AG10803 (cell line): Measurements from ENCODE around the gene ARMC2.
A peak's percentile ranks its signal among the peaks of the same experiment; 100 is the strongest.

Source experiments
- DNase-seq: peaks from one replicate; pipeline ENCODE4 v3.0.0; 2010; ENCODE audit warnings: low read depth
- H3K4me3 ChIP-seq: 2 replicates; pipeline ENCODE4 v1.5.1; 2011; ENCODE audit warnings: mild to moderate bottlenecking, low read length, control low read depth
- TF ChIP-seq, protein P1 (sequence below): conservative IDR thresholded peaks from 2 replicates; pipeline ENCODE4 v1.5.1; 2011; ENCODE audit warnings: mild to moderate bottlenecking, low read length, control low read depth, inconsistent platforms

The ARMC2 gene

GRCh38 chr6:108832738-108833137 is 15.5 kb upstream of the ARMC2 start:
- H3K4me3 ChIP-seq: no peak overlapping the region
- TF ChIP-seq, protein P1, sequence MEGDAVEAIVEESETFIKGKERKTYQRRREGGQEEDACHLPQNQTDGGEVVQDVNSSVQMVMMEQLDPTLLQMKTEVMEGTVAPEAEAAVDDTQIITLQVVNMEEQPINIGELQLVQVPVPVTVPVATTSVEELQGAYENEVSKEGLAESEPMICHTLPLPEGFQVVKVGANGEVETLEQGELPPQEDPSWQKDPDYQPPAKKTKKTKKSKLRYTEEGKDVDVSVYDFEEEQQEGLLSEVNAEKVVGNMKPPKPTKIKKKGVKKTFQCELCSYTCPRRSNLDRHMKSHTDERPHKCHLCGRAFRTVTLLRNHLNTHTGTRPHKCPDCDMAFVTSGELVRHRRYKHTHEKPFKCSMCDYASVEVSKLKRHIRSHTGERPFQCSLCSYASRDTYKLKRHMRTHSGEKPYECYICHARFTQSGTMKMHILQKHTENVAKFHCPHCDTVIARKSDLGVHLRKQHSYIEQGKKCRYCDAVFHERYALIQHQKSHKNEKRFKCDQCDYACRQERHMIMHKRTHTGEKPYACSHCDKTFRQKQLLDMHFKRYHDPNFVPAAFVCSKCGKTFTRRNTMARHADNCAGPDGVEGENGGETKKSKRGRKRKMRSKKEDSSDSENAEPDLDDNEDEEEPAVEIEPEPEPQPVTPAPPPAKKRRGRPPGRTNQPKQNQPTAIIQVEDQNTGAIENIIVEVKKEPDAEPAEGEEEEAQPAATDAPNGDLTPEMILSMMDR: no peak
- no peak for DNase-seq

DNA sequence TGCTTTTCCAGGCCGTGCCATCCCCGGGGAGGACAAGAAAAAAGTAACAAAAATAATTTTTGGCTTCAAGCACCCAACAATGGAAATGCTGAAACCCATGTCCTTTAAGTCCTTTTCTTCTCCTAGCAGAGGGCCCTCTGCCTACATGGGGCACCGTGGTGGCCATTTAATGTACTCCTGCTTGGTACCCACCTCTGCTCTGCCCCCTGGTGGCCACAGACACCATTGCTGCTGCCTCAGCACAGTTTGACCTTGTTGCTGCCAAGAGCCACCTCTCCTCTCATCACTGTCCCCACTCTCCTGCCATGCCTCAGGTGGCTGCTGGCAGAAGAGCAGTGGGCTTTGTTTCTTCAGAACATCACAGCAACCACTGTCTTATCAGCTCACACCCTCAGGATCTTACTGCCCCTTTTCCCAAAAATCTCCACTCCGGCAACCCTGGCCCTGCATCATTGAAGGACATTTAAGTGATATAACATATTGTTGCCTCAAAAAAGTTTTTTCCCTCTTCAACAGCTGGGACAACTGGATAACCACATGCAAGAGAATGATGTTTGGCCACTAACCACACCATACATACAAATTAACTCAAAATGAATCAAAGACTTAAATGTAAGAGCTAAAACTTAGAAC is 12.9 kb upstream of the ARMC2 start:
- DNase-seq: peak; percentile 78
- TF ChIP-seq, protein P1: peak; percentile 97
- no peak overlapping the region for H3K4me3 ChIP-seq

DNA sequence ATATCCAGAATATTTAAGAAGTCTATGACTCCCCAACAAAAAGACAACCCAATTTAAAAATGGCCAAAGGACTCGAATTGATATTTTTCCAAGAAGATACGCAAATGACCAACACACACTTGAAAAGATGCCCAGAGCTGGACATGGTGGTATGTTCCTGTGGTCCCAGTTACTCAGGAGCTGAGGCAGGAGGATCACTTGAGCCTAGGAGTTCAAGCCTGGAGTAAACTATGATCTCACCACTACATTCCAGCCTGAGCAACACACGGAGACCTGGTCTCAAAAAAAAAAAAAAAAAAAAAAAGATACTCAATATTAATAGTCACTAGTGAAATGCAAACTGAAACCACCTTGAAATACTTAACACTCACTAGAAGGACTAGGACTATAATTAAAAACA is 12.2 kb upstream of the ARMC2 start:
- TF ChIP-seq, protein P1: no peak
- DNase-seq: peak; percentile 20
- no peak overlapping the region for H3K4me3 ChIP-seq

GRCh38 chr6:108837236-108837971 is 10.8 kb upstream of the ARMC2 start:
- peak; percentile 25 for DNase-seq
- TF ChIP-seq, protein P1: no peak
- H3K4me3 ChIP-seq: no peak overlapping the region

GRCh38 chr6:108838101-108838717 is 10.0 kb upstream of the ARMC2 start:
- TF ChIP-seq, protein P1: peak; percentile 18; the same call in 1 of the 2 replicates
- H3K4me3 ChIP-seq: no peak overlapping the region
- peak; percentile 9 for DNase-seq

GRCh38 chr6:108839083-108839642 is 9.1 kb upstream of the ARMC2 start:
- TF ChIP-seq, protein P1: no peak
- no peak for DNase-seq
- no peak overlapping the region for H3K4me3 ChIP-seq
